Gastroesophageal sphincter (tissue), 4 donors: ENCODE measurements around the gene GALNT7. TPM values are rescaled to one million over a fixed set of nuclear protein-coding genes. Genes with fewer than 3 reads are reported as not detected.

Experiments
- ATAC-seq: fragments of 150-250 bp; one replicate; pipeline ENCODE4 v1.9.1; 2016; ENCODE audit warnings: mild to moderate bottlenecking, moderate library complexity
- H3K27ac ChIP-seq, 4 donors: fragments of 200-600 bp; sonication (generic) in 3 of 4; 1 replicate in 3 of 4; 2 replicates in 1 of 4; pipeline ENCODE4 v1.5.1; 2016 to 2019
- H3K27me3 ChIP-seq: fragments of 200-600 bp; sonication (generic); one replicate; pipeline ENCODE4 v1.5.1; 2019
- H3K36me3 ChIP-seq, 2 donors: fragments of 200-600 bp; sonication (generic); one replicate each; pipeline ENCODE4 v1.5.1; 2019; ENCODE audit warnings: control low read depth in 1 of 2
- H3K4me1 ChIP-seq, 3 donors: fragments of 200-600 bp; sonication (generic); 1 replicate in 2 of 3; 2 replicates in 1 of 3; pipeline ENCODE4 v1.5.1; 2016 to 2019; ENCODE audit warnings: control low read depth in 2 of 3
- H3K4me3 ChIP-seq, 2 donors: fragments of 200-600 bp; sonication (generic); one replicate each; pipeline ENCODE4 v1.5.1; 2019; ENCODE audit warnings: mild to moderate bottlenecking in 1 of 2, moderate library complexity in 1 of 2
- H3K9me3 ChIP-seq, 3 donors: fragments of 200-600 bp; sonication (generic); one replicate each; pipeline ENCODE4 v1.5.1; 2017 to 2019; ENCODE audit warnings: control low read depth in 2 of 3
- EP300 ChIP-seq: sonication (generic); formaldehyde crosslinking; IDR thresholded peaks from one replicate; pipeline ENCODE4 v1.6.1; 2017; ENCODE audit warnings: antibody characterized with exemption, mild to moderate bottlenecking
- POLR2A ChIP-seq, 2 donors: fragments of 450-650 bp; IDR thresholded peaks; one replicate each; pipeline ENCODE4 v1.6.1; 2017; ENCODE audit warnings: antibody characterized with exemption in 2 of 2, mild to moderate bottlenecking in 2 of 2, moderate library complexity in 1 of 2
- POLR2AphosphoS5 ChIP-seq: sonication (generic); formaldehyde crosslinking; IDR thresholded peaks from one replicate; pipeline ENCODE4 v1.6.1; 2017; ENCODE audit warnings: antibody characterized with exemption
- WGBS, 2 donors: methylation state at CpG; one replicate each; pipeline ENCODE4 v1.1.5; 2018; ENCODE audit warnings: low coverage in 1 of 2; 5-methylcytosine and 5-hydroxymethylcytosine counted together
- small RNA-seq, 4 donors: library from RNA; depleted of rRNA; stranded (forward); fragments of <200 nt; gene quantifications; one replicate each; pipeline ENCODE3, GENCODE V24; 2016
- total RNA-seq, 4 donors: library from RNA; depleted of rRNA; stranded (reverse); fragments of >200 nt; gene quantifications; one replicate each; pipeline ENCODE4 v1.1.0, GENCODE V29; 2016
- TF ChIP-seq, protein P1 (sequence below), 4 experiments: fragments of 200-600 bp in 2 of 4; fragments of 450-650 bp in 2 of 4; sonication (generic) in 1 of 4; IDR thresholded peaks; one replicate each; pipeline ENCODE4 v1.5.1; 2017 to 2019; ENCODE audit warnings: antibody characterized with exemption in 4 of 4, mild to moderate bottlenecking in 2 of 4, moderate library complexity in 2 of 4

The GALNT7 gene
- total RNA-seq, 4 donors from 2014 or later = 13.7 to 30.3 (median 17.5) TPM

GRCh38 chr4:173370130-173370476, 201.5 kb downstream of the GALNT7 start:
- ATAC-seq = peak; percentile 34
- Histone ChIP-seq H3K4me1 (peaks cover 0 to 59% (median 13%) of the 10 kb centered on the region in 3 donors), H3K36me3 (no peaks in the 10 kb centered on the region), H3K9me3 (no peaks in the 10 kb centered on the region), H3K27ac (peak overlapping the region; percentile 89 to 98 (median 96)), H3K27me3 (no peaks in the 10 kb centered on the region), H3K4me3 (peak overlapping the region; percentile 64 to 81)
- WGBS, 2 donors = 0% methylated on average over 4 to 8 of the region's 14 CpGs
- TF ChIP-seq POLR2AphosphoS5 = no peak
- TF ChIP-seq EP300 = no peak
- no peak for TF ChIP-seq POLR2A (IDR thresholded peaks at IDR 0.05)
- TF ChIP-seq, protein P1, sequence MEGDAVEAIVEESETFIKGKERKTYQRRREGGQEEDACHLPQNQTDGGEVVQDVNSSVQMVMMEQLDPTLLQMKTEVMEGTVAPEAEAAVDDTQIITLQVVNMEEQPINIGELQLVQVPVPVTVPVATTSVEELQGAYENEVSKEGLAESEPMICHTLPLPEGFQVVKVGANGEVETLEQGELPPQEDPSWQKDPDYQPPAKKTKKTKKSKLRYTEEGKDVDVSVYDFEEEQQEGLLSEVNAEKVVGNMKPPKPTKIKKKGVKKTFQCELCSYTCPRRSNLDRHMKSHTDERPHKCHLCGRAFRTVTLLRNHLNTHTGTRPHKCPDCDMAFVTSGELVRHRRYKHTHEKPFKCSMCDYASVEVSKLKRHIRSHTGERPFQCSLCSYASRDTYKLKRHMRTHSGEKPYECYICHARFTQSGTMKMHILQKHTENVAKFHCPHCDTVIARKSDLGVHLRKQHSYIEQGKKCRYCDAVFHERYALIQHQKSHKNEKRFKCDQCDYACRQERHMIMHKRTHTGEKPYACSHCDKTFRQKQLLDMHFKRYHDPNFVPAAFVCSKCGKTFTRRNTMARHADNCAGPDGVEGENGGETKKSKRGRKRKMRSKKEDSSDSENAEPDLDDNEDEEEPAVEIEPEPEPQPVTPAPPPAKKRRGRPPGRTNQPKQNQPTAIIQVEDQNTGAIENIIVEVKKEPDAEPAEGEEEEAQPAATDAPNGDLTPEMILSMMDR (IDR thresholded peaks at IDR 0.05) = no peak

DNA sequence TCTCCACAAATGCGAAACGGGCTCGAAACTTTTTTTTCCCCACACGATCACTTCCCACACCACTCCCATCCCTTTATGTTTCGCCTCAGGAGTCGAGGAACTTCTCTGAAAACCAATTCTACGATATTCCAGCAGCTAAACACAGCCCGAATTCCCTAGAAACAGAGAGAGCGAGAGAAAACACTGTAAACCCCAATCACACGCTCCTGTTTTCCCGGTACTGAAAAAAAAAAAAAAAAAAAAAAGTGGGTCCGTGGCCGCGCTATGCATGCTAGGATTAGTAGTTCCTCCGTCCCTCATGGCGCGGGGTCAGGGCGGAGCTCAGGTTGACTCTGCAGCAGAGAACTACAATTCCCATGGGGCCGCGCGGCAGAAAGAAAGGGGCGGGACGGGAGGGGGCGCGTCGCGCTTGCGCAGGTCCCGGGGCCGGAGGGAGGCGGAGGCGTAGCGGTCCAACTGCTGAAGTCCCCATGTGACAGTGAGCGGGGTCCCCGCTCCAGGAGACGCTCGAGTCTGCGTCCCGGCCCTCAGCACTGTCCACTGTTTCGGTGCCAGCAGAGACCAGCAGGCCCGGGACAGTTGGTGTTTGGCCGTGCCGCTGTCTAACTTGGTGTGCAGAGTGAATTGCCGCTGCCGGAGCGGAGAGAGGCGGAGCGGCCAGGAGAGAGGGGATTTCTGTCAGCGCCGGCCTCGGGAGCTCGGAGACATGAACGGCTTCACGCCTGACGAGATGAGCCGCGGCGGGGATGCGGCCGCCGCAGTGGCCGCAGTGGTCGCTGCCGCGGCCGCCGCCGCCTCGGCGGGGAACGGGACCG, 202.1 kb downstream of the GALNT7 start, which contains the start of gene SAP30:
Gene SAP30, plus strand, starts transcription at position 478 of the 815 bp plus-strand sequence. Its CDS starts 229 bp downstream, at position 707.
- H3K9me3 ChIP-seq = no peaks in the 10 kb centered on the region
- no peaks in the 10 kb centered on the region for H3K36me3 ChIP-seq
- no peaks in the 10 kb centered on the region for H3K27me3 ChIP-seq
- peaks cover 3 to 60% (median 13%) of the 10 kb centered on the region in 3 donors for H3K4me1 ChIP-seq
- H3K4me3 ChIP-seq = peak within 1 kb of the TSS; percentile 64 to 81
- TF ChIP-seq EP300 (no peak), POLR2AphosphoS5 (peak; percentile 99), POLR2A (IDR thresholded peaks at IDR 0.05) (peak; percentile 98)
- TF ChIP-seq, protein P1 (IDR thresholded peaks at IDR 0.05) = no peak
- peak within 1 kb of the TSS; percentile 89 to 98 (median 96) for H3K27ac ChIP-seq
- ATAC-seq = peak; percentile 95
- 0 to 1% methylated on average over 13 to 17 of the region's 72 CpGs for WGBS, 2 donors

- Histone ChIP-seq H3K9me3 (no peaks in the 10 kb centered on the region), H3K4me1 (peaks cover 5 to 67% (median 13%) of the 10 kb centered on the region in 3 donors), H3K4me3 (peak overlapping the region; percentile 64 to 81), H3K27me3 (no peaks in the 10 kb centered on the region), H3K27ac (peak overlapping the region; percentile 87 to 98 (median 92)), H3K36me3 (no peaks in the 10 kb centered on the region)
- 0% methylated on average over 23 of the region's 68 CpGs; no CpG with 5 or more reads in 1 of the 2 donors for WGBS, 2 donors
- ATAC-seq = peak; percentile 7
- TF ChIP-seq EP300 = no peak
- TF ChIP-seq POLR2AphosphoS5 = peak; percentile 71
- TF ChIP-seq POLR2A (IDR thresholded peaks at IDR 0.05) = peak; percentile 45 to 54
Observed at GRCh38 chr4:173371292-173372192, 202.9 kb downstream of the GALNT7 start.

Small RNA genes lying within 50 kb of the gene (small RNA-seq; reads per million reads assigned to genes)
- 0 reads per million in 4 donors for gene MIR548T
- gene RN7SL253P = 0 reads per million in 4 donors

Other genes with a start within 250 kb of the GALNT7 start
- 10 to 100 TPM; 32.0 to 63.3 (median 47.5) TPM for gene HMGB2, start 165.5 kb downstream of the GALNT7 start, total RNA-seq
- 10 to 100 TPM; 36.5 to 53.4 (median 41.9) TPM for gene SAP30, start 202.1 kb downstream of the GALNT7 start, total RNA-seq
- gene SCRG1, start 230.3 kb downstream of the GALNT7 start, total RNA-seq = 1 to 10 TPM; 1.1 to 2.7 (median 1.8) TPM